IPS-NIHi11 (cell line): ENCODE measurements around the gene TLK1.
A peak's percentile ranks its signal among the peaks of the same experiment; 100 is the strongest.
"Not testable (repeated sequence)": the region's sequence is repeated elsewhere in the genome, so short reads cannot be mapped to it uniquely, and the experiment has no call there.

Source experiments
- DNase-seq: peaks from one replicate; pipeline ENCODE4 v3.0.0; 2012; ENCODE audit warnings: mixed read lengths, low spot score

TLK1 gene

DNA sequence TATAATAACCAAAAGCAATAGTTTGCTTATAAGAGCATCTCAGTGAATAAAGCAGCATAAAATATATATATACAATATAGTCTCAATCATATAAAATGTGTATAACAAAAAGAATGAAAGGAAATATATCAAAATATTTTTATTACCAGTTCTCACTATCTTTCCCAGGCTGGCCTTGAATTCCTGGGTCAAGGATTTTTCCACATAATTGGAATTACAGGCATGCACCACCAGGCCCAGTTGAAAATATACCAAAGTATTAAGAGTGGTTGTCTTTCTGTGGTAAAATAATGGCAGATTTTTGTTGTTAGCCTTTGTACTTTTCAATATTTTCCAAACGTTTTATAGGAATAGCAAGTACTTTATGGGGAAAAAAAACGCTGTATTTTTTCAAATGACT lies 8.6 kb upstream of the TLK1 start:
- no peak for DNase-seq

- no peak for DNase-seq
These were observed 6.8 kb upstream of the TLK1 start for GRCh38 chr2:171167352-171167997.

- no peak for DNase-seq
These were observed 5.8 kb upstream of the TLK1 start for GRCh38 chr2:171166328-171166983.

GRCh38 chr2:171165967-171166327 lies 5.3 kb upstream of the TLK1 start:
- no peak for DNase-seq

- no peak for DNase-seq
These were observed 2.6 kb upstream of the TLK1 start for GRCh38 chr2:171163261-171163660.

- not testable (repeated sequence) for DNase-seq
These were observed 2.0 kb upstream of the TLK1 start for GRCh38 chr2:171162522-171163197.

- no peak for DNase-seq
These were observed 455 bp upstream of the TLK1 start for GRCh38 chr2:171160956-171161740.

GRCh38 chr2:171159372-171160118 lies 1.1 kb downstream of the TLK1 start:
- peak; percentile 46 for DNase-seq

GRCh38 chr2:171158790-171159371 lies 1.8 kb downstream of the TLK1 start:
- DNase-seq = no peak

DNA sequence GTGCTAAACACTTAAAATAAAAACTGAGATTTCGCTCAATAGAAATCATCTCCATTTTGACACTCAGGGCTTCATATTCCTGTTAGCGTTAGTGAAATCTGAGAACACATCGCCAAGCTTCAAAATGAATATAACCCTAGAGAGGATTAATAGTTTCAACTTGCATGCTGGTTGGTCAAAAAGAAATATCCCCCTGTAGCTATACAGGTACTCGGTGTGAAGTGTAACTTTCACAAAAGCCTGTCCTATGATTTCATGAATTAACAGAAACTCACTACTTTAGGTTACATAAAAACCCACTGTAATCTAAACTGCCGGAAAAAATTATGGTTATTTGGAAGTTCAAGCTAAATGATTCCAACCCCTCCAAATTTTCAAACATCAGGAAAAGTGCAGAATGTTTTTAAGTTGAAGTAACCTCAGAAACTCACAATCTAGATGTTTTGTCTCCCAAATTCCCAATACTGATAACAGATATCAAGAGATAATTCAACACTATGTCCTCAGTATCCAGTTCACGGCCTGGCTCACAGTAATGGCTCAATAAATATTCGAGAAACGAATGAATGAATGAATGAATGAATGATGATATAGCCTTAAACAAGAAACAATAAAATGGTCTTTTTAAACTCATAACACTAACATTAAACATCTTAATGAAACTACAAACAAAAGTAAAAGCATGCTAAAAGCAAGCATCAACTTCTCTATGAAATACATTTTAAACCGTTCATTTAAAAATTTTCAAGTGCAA lies 2.5 kb downstream of the TLK1 start:
- DNase-seq = no peak

DNA sequence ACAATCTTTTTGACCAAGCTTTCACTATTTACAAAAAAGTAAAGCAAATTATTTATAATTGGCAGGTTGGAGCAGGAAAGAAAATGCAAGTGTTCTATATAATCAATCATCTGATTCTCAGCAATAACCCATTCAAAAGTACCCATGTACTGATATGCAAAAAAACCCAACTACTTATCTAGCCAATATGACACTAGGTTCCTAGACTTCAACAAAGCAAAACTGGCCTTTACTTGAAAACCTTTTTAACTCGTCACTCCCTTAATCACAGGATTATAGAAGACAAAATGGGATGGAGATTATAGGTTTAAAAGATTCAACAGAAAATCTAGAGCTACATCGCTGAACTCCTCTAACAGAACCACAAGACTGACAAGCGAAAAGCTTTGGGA lies 3.6 kb downstream of the TLK1 start:
- no peak for DNase-seq

DNA sequence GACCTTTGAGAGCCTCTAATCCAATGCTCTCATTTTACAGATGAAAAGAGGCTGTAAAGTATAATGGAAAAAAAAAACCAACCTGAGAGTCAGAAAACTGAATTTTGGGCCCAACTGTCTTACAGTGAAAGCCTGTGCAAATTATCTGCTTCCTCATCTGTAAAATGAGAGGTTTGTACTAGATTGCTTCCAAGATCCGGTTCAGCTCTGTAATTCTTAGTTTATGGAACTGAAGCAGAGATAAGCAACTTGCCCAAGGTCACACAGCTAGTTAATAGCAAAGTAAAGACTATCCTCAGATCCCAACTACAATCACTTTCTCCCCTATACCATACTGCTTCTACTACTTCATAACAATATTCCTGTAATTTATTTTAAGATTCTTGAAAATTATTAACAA lies 6.3 kb downstream of the TLK1 start:
- DNase-seq = no peak

DNA sequence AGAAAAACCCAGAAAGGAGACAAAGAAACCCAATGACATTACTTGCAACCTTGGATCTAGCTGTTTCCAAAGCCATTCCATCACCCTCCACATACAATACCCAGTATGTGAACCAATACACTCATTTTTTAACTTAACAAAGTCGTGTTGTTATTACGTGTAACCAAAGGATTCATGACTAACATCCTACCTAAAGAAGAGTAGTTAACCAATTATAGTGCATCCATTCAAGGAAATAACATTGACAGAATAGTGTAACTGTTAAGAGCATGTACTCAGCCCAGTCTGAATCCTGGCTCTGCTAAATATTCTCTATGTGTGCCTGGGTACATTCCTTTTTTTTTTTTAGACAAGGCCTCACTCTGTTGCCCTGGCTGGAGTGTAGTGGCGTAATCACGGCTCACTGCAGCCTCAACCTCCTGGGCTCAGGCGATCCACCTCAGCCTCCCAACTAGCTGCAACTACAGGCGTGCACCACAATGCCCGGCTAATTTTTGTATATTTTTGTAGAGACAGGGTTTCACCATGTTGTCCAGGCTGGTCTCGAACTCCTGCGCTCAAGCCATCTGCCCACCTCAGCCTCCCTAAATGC lies 9.9 kb downstream of the TLK1 start:
- DNase-seq = no peak

DNA sequence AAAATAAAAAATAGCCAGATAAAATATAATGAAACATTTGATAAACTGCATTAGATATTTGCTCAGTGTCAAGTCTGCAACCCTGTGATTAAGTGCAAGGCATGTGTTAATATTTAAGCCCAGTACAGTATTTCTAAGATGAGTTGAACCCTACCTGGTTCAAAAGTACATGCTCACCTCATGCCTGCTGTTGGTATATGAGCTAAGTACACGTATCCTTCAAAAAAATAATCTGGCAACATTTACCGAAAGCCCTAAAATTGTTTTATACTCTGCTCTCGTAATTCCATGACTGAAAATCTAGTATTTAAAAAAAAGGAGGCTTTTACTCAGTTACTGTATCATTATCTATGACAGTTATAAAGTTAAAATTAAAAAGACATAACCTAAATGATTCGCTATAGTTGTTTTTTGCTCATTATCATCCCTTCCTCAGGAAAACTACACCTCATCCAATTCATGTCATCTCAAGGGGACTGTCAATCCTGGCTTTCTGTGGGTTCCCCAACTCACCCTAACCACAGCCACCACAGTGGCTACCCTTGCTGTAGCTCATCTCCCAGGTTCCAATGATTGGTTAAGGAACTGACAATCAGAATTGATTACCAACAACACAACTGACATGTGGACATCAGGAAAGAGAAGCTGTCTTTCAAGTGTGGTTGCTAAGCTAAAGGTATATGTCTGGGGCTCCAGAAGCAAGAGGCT lies 10.6 kb downstream of the TLK1 start:
- DNase-seq = no peak

GRCh38 chr2:171149171-171149938 lies 11.3 kb downstream of the TLK1 start:
- no peak for DNase-seq

GRCh38 chr2:171147081-171147480 lies 13.6 kb downstream of the TLK1 start:
- no peak for DNase-seq

- no peak for DNase-seq
These were observed 14.1 kb downstream of the TLK1 start for GRCh38 chr2:171146633-171147032.

DNA sequence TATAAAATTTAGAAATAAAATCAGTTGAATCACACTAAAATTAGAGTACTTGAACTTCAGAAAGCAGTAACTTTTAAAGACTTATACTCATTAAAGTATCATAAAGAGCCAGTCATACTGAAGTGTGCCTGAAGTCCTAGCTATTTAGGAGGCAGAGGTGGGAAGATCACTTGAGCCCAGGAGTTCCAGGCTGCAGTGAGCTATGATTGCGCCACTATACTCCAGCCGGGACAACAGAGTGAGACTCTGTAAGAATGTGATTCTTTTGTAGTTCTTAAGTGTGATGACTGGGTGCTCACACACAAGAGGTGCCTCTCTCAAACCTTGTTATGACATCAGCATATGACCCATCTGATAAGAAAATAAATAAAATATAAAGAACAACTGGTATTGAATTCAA lies 14.6 kb downstream of the TLK1 start:
- DNase-seq = no peak

DNA sequence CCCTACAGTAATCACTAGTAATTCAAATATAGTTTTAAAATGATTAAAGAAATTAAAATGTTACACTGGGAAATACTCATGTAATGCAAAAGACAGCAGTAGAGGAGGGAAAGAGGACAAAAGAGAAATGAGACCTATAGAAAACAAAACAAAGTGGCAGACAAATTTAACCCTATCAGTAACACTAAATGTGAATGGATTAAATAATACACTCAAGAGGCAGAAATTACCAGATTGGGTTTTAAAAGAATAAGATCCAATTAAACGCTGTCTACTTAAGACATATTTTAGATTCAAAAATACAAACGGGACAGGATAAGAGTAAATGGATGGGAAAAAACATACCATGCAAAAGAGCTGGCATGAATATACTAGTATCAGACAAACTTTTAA lies 17.0 kb downstream of the TLK1 start:
- no peak for DNase-seq
